MM.1S (cell line): ENCODE data around the gene DIP2C.

Source experiments
- EZH2 ChIP-seq: fragments of 300-600 bp; sonication (generic); optimal IDR thresholded peaks from 2 replicates; pipeline ENCODE3; 2017; ENCODE audit warnings: low read depth, mild to moderate bottlenecking, antibody characterized with exemption, low read length, mixed read lengths
- TF ChIP-seq, protein P1 (sequence below): fragments of 300-600 bp; sonication (generic); IDR thresholded peaks from 2 replicates; pipeline ENCODE4 v1.5.1; 2016; ENCODE audit warnings: antibody characterized with exemption, low read length, mixed read lengths

DNA sequence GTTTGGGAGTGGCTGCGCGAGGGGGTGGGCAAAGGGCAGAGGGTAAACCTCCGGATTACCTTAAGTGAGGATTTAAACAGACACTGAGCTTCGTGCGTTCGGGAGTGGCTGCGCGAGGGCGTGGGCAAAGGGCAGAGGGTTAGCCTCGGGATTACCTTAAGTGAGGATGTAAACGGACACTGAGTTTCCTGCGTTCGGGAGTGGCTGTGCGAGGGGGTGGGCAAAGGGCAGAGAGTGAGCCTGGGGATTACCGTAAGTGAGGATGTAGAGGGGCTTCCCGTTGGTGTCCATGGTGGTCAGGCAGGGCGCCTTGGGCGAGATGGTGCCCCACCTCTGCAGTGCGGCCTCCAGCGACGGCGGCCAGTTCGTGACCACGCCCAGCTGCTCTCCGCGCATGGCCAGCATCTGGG, 275.8 kb downstream of the DIP2C start:
- TF ChIP-seq, protein P1, sequence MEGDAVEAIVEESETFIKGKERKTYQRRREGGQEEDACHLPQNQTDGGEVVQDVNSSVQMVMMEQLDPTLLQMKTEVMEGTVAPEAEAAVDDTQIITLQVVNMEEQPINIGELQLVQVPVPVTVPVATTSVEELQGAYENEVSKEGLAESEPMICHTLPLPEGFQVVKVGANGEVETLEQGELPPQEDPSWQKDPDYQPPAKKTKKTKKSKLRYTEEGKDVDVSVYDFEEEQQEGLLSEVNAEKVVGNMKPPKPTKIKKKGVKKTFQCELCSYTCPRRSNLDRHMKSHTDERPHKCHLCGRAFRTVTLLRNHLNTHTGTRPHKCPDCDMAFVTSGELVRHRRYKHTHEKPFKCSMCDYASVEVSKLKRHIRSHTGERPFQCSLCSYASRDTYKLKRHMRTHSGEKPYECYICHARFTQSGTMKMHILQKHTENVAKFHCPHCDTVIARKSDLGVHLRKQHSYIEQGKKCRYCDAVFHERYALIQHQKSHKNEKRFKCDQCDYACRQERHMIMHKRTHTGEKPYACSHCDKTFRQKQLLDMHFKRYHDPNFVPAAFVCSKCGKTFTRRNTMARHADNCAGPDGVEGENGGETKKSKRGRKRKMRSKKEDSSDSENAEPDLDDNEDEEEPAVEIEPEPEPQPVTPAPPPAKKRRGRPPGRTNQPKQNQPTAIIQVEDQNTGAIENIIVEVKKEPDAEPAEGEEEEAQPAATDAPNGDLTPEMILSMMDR: no peak
- TF ChIP-seq EZH2: no peak
